Hematopoietic multipotent progenitor cell treated with erythropoietin and hydrocortisone succinate and interleukin-3 and kit ligand, for 6 days (in vitro differentiated cells): ENCODE measurements around the gene SLC8A1.
A peak's percentile ranks its signal among the peaks of the same experiment; 100 is the strongest.
"Not testable (repeated sequence)": the region's sequence is repeated elsewhere in the genome, so short reads cannot be mapped to it uniquely, and the experiment has no call there.

Experiments
- DNase-seq: peaks from one replicate; pipeline ENCODE4 v3.0.0-alpha.2; 2015

The SLC8A1 gene

GRCh38 chr2:40095000-40095399, 356.9 kb downstream of the SLC8A1 start:
- DNase-seq: peak; percentile 33

GRCh38 chr2:40094451-40094850, 357.4 kb downstream of the SLC8A1 start:
- DNase-seq: no peak

- no peak for DNase-seq
These were observed 358.7 kb downstream of the SLC8A1 start for GRCh38 chr2:40093021-40093675.

- DNase-seq: no peak
These were observed 361.8 kb downstream of the SLC8A1 start for GRCh38 chr2:40090044-40090443.

- no peak for DNase-seq
These were observed 364.0 kb downstream of the SLC8A1 start for GRCh38 chr2:40087927-40088326.

- no peak for DNase-seq
These were observed 364.5 kb downstream of the SLC8A1 start for GRCh38 chr2:40087434-40087833.

- DNase-seq: no peak
These were observed 366.1 kb downstream of the SLC8A1 start for GRCh38 chr2:40085786-40086185.

- not testable (repeated sequence) for DNase-seq
These were observed 378.6 kb downstream of the SLC8A1 start for GRCh38 chr2:40073336-40073735.

GRCh38 chr2:40072442-40073232, 379.3 kb downstream of the SLC8A1 start:
- no peak for DNase-seq

- DNase-seq: no peak
These were observed 389.5 kb downstream of the SLC8A1 start for GRCh38 chr2:40062381-40062780.

GRCh38 chr2:40049781-40050180, 402.1 kb downstream of the SLC8A1 start:
- no peak for DNase-seq

GRCh38 chr2:40048506-40048905, 403.4 kb downstream of the SLC8A1 start:
- no peak for DNase-seq

- no peak for DNase-seq
These were observed 404.5 kb downstream of the SLC8A1 start for GRCh38 chr2:40047406-40047805.
